DMS153 treated with DMSO at 0.1 percent for 48 hours (cell line): ENCODE measurements around the gene TMEM60.

Source experiments
- DNase-seq: peaks from one replicate; lab custom pipeline; 2025; ENCODE audit not compliant: unreplicated experiment; lab: John Stamatoyannopoulos, UW

Gene TMEM60

GRCh38 chr7:77771901-77772300 is 26.3 kb downstream of the TMEM60 start:
- DNase-seq, result no peak

DNA sequence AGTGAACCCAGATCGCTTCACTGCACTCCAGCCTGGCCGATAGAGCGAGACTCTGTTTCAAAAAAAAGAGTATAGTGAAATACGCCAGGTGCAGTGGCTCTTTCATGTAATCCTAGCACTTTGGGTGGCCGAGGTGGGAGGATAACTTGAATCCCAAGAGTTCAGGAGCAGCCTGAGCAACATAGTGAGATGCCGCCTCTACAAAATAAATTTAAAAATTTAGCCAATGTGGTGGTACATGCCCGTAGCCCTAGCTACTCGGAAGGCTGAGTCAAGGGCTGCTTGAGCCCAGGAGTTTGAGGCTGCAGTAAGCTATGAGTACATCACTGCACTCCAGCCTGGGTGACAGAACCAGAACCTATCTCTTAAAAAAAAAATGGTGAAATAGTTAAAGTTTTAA is 27.9 kb downstream of the TMEM60 start:
- no peak for DNase-seq

DNA sequence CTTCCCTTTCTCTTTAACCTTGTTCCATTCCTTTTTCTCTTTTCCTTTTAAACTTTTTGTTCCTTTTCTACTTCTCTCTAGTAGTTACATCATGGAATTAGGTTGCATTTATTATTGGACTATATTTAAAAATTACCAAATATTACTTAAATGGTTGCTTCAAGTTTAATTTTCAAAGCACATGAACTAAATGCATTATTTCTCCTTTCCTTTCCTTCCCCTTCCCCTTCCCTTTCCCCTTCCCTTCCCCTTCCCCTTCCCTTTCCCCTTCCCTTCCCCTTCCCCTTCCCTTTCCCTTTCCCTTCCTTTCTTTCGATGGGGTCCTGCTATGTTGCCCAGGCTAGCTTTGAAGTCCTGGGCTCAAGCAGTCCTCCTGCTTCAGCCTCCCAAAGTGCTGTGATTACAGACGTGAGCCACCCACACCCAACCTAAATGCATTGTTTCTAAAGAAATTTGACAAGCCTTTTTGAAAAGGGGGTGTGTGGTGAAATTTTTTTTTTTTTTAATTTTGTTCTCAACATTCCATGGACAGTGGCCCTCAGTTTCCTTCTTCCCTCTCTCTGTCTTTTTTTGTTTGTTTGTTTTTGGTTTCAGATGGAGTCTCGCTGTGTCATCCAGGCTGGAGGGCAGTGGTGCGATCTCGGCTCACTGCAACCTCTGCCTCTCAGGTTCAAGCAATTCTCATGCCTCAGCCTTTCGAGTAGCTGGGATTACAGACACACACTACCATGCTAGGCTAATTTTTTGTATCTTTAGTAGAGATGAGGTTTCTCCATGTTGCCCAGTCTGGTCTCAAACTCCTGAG is 31.2 kb downstream of the TMEM60 start:
- no peak for DNase-seq

DNA sequence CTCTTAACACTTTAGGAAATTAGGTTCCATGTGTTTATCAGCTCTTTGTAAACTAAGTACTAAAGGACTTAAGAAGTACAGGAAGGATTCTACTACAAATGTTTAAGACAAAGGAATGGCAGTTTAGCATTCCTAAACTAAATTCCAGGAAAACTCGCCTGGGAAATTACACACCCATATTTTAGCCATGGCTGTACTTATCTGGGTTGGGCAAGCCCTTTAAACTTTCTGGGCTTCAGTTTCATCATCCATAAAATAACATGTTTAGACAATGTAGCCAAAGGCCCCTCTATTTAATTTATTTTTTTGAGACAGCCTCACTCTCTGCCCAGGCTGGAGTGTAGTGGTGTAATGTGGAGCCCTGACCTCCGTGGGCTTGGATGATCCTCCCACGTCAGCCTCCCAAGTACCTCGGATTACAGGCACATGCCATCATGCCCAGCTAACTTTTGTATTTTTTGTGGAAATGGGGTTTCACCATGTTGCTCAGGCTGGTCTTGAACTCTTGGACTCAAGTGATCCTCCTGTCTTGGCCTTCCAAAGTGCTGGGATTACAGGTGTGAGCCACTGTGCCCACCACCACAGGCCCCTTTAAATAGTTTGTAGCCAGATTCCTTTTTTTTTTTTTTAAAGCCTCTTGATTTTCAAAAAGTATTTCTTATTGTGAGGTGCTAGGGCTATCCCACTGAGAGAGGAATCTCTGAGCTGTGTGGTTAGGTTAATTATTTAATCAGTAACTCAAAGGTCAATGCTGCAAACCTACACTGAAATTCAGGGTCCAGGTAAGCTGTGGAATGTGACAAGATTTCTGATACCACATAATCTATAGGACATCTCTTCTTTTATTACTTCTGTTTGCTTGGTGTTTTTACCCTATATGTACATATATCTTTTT is 32.1 kb downstream of the TMEM60 start:
- no peak for DNase-seq

DNA sequence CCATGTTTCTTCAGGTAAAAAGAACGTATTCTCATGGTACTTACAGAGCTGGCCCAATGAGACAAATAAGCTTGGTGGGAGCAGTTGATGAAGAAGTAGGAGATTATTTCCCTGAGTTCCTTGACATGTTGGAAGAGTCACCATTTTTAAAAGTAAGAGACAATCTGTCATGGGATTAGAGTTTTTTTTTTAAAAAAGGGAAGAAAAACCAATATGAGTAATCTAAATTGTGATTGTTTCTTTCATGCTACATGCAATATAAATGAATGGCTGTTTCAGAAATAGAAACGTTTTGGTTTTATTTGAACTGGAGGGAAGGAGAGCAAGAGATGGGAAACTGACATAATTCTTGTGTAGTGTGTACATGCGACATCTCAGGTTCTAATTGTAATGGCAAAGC is 32.8 kb downstream of the TMEM60 start:
- no peak for DNase-seq

- DNase-seq, result no peak
Measured at GRCh38 chr7:77760809-77761453, 37.3 kb downstream of the TMEM60 start.

GRCh38 chr7:77759294-77759889 is 38.8 kb downstream of the TMEM60 start:
- peak; percentile 25 for DNase-seq

DNA sequence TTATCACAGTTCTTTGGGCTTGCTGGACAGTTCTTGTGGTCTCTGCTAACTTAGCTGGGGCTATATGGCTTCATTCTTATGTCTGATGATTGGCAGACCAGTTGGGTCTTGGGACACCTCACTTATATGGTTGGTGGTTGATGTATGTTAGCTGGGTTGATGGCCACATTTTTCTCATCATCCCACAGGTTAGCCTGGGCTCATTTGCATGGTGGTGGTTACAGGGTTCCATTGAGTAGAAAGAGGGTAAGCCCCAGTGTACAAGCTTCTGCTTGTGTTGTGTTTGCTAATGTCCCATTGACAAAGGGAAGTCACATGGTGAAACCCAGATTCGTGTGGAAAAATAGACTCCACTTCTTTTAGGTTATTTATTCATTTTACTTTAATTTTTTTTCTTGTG is 40.6 kb downstream of the TMEM60 start:
- DNase-seq, result no peak

- DNase-seq, result peak; percentile 31
Measured at GRCh38 chr7:77753173-77753572, 45.1 kb downstream of the TMEM60 start.

GRCh38 chr7:77752016-77752415 is 46.2 kb downstream of the TMEM60 start:
- DNase-seq, result no peak

DNA sequence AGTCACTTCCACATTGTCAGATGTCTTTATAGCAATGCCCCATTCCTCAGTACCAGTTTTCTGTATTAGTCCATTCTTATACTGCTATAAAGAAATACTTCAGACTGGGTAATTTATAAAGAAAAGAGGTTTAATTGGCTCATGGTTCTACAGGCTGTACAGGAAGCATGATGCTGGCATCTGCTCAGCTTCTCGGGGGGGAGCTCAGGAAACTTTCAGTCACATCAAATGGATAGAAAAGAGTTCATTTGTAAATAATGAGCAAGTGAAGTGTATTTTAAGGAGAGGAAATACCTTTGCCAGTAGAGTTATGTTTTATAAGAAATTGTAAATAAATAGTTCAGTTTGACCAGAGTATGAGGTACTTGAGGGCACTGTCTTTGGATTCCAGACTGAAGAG is 50.5 kb downstream of the TMEM60 start:
- DNase-seq, result no peak

DNA sequence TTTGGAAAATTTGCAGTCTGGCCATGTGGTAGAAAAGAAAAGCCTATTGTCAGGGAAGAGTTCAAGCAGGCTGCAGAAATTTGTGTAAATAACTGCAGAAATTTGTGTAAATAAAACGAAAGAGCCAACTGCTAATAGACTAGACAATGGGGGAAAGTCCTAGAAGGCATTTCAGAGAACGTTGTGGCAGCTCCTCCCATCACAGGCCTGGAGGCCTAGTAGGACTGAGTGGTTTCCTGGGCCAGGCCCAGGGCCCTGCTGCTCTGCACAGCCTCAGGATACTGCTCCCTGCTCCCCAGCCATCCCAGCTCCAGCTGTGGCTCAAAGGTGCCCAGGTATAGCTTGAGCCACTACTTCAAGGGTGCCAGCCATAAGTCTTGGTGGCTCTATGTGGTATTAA is 51.1 kb downstream of the TMEM60 start:
- DNase-seq, result no peak

GRCh38 chr7:77746824-77747165 is 51.4 kb downstream of the TMEM60 start:
- DNase-seq, result no peak

GRCh38 chr7:77746164-77746823 is 51.9 kb downstream of the TMEM60 start:
- no peak for DNase-seq

GRCh38 chr7:77745746-77746145 is 52.5 kb downstream of the TMEM60 start:
- no peak for DNase-seq
